HG03025 (cell line): ENCODE data around the gene RNGTT.
"Not testable (repeated sequence)": the region's sequence is repeated elsewhere in the genome, so short reads cannot be mapped to it uniquely, and the experiment has no call there.

Experiments used
- ATAC-seq: cut with Tn5 transposase; IDR thresholded peaks from one replicate; pipeline ENCODE4 v1.9.1; 2021; ENCODE audit warnings: mild to moderate bottlenecking, moderate library complexity; ENCODE audit not compliant: unreplicated experiment, low FRiP score

The RNGTT gene

DNA sequence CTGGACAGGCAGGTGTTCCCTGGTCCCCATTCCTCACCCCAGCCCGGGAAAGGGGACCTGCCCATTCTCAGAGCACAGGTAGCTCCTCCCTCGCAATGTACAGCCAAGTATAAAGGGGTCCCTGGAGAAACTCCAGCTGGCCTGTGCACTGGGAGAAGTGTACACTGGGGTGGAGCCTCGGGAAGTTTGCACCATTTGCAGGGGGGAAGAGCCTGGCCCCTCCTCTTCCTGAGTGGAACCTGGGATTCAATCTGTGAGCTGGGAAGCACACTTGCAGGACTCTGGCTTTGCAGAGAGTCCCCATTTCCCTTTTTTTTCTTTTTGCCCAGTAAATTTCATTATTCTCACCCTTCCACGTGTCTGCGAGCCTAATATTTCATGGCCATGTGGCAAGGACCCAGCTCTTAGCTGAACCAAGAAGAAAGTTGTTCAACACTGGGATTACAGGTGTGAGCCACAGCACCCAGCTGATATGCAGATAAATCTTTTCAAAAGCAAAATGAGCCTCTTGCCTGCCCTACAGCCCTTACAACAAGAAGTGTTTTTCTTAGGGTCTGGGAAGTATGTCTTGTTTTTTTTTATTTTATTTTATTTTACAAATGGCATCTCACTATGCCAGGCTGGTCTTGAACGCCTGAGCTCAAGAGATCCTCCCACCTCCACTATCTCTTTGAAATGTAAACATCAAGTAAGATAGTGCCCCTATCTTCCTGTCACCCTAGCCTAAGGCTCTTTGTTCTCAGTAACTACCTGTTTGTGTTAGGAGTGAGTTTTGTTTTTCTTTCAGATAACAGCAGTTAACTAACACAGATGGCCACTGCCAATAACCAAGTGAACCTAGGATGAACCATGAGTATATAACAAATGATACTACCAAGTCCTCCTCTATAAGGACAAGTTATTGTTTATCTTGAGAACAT, 9.3 kb upstream of the RNGTT start:
- ATAC-seq: no peak

DNA sequence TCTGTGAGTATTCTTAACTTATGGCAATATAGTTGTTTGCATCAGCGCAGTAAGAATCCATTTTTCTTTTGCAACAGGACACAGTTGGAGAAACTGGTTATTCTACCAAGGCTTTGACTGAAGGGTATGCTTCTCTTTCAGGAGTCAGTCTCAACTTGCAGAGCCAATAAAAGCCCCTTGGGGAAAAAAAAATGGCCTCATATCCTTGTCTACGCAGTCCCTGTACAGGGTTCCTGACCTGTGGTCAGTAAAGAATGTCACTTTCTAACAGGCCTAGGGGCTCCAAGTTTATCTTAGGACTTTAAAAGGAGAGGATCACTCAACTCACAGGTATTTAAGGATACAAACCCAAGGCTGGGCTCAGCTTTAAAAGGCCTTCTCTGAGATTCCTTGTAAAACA, 6.9 kb upstream of the RNGTT start:
- ATAC-seq: no peak

DNA sequence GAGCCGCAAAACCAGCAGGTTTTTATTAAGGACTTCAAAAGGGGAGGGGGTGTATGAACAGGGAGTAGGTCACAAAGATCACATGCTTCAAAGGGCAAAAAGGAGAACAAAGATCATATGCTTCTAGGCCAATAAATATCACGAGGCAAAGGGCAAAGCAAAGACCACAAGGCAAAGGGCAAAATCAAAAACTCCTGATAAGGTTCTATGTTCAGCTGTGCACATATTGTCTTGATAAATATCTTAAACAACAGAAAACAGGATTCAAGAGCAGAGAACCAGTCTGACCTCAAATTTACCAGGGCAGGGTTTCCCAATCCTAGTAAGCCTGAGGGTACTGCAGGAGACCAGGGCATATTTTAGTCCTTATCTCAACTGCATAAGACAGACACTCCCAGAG, 5.8 kb upstream of the RNGTT start:
- ATAC-seq: not testable (repeated sequence)

DNA sequence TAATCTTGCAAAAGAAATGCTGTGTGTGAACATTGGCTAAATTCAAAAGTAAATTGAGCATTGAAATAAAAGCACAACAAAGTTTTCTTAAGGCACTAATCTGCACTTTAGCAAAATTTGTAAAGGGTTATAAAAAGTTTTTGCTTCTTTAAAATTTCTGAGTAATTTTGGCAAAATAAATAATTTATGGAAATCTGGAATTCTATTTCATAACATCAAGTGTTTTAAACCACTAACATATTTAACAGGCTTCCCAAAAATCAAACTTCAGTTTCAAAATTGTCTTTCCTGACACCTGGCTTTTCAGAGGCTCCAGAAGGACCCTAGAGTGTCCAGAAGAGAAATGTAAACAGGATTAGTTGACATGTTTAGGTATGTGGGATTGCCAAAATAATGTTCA, 4.5 kb upstream of the RNGTT start:
- ATAC-seq: no peak

DNA sequence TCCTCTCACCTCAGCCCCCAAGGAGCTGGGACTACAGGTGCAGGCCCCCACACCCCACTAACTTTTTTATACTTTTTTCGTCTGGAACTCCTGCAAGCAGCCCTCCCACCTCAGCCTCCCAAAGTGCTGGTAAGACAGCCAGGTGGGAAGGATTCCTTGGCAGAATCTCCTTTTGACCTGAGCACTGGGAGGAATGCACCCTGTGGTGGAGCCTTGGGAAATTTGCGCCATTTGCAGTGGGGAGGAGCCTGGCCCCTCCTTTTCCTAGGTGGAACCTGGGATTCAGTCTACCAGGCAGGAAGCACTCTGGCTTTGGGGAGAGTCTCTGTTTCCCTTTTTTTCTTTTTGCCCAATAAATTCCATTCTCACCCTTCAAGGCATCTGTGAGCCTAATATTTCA, 2.3 kb upstream of the RNGTT start:
- no peak for ATAC-seq

DNA sequence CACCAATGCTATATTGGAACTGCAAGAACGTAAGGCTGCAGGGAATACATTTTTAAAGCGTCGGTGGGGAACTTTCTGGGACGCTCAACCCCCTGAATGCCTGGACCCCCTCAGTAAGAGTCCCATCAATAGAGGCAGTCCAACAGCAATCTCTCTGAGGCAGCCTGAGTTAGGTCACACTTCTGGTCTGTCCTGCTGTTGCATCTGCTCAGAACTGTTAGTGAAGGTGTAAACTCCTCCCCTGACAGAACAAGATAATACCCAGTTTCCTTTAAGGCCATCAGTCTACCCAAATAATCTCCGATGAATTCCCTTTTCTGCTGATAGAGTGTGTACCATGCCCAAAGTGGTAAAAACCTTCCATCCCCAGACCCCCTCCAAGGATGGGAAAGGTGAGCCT, 1.1 kb upstream of the RNGTT start:
- ATAC-seq: no peak

DNA sequence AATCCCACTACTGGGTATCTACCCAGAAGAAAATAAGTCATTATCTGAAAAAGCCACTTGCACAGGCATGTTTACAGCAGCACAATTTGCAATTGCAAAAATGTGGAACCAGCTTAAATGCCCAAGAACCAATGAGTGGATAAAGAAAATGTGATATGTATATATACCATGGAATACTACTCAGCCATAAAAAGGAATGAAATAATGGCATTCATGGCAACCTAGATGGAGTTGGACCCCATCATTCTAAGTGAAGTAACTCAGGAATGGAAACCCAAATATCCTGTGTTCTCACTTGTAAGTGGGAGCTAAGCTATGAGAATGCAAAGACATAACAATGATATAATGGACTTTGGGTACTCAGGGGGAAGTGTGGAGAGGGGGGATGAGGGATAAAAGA, 4.6 kb downstream of the RNGTT start:
- no peak for ATAC-seq

DNA sequence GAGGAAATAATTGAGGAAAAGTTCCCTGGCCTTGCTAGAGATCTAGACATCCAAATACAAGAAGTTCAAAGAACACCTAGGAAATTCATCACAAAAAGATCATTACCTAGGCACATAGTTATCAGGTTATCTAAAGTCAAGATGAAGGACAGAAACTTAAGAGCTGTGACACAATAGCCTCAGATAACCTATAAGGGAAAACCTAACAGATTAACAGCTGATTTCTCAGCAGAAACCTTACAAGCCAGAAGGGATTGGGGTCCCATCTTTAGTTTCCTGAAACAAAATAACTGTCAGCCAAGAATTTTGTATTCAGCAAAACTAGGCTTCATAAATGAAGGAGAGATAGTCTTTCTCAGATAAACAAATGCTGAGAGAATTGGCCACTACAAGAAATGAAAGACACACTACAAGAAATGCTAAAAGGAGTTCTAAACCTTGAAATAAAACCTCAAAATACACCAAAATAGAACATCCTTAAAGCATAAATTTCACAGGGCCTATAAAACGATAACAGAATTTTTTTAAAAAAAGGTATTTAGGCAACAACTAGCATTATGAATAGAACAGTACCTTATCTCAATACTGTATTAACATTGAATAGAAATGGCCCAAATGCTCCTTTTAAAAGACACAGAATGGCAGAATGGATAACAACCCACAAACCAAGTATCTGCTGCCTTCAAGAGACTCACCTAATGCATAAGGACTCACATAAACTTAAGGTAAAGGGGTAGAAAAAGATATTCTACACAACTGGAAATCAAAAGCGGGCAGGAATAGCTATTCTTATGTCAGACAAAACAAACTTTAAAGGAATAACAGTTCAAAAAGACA, 9.7 kb downstream of the RNGTT start:
- ATAC-seq: no peak

DNA sequence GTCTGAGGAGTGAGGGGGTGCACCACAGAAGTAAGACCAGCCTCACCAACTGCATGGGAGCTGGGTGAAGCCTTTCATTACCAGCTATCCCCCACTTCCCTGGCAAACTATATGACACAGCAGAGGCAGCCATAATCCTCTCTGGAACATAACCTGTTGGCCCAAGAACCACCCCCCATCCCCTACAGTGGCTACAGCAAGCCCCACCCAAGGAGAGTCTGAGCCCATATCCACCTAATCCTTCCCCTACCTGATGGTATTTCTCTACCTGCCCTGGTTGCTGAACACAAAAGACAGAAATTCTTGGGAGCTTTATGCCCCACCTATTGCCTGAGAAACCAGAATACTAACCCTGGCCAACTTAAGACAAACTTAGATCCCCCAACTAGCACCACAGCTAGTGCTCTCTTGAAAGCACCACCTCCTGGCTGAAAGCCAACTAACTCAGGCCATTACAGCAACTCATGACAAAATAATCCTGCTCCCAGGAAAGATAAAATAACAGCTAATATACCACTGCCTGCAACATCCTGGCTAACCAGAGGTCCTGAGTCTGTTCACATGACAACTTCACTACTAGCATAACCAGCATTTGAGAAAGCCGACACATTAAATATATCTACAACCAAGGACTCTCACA, 11.2 kb downstream of the RNGTT start:
- ATAC-seq: no peak

DNA sequence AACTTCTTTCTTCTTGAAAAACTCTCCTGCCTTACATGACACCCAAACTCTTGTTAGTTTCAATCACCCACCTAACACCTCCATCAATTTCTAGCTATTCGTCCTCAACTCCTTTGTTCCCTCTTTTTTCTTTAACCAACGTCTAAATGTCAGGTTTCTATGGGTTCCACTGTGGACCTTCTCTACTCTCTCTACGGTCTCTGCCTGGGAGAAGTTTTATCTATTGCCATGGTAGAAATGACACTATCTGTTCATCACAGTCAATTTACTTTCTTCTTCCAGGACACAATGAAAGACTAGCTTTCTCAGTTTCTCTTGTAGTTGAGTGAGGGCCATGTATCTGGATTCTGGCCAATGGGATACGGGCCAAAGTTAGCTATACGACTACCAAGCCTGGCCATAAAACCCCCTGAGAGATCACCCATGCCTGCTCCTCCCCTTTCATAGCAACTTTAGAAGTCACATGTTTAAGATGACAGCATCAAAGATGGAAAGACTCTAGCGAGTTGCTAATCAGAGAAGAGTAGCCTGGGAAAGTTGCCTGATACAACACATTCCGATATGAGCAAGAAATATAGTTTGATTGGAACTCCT, 17.9 kb downstream of the RNGTT start:
- no peak for ATAC-seq

DNA sequence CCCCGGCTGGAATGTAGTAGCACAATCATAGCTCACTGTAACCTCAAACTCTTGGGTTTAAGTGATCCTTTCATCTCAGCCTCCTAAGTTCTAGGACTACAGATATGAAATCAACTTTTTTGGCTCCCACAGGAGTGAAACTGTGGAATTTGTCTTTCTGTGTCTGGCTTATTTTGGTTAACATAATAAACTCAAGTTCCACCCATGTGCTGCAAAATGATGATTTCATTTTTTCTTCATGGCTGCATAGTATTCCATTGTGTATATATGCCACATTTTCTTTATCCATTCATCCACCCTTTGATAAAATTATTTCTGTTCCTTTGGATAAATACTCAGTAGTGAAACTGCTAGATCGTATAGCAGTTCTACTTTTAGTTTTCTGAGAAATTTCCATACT, 29.9 kb downstream of the RNGTT start:
- ATAC-seq: no peak

DNA sequence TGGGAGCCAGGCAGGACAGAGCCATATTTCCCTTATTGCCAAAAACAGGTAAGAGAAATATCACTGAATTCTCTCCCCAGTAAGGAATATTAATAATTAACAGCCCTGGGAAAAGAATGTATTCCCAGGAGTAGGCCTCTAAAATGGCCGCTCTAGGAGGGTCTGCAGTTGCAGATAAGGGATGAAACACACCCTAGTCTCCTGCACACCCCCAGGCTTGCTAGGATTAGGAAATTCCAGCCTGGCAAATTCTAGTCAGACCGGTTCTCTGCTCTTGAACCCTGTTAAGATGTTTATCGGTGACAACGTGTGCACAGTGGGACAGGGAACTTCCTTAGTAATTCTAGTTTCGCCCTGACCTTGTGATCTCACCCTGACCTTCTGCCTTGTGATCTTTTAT, 31.4 kb downstream of the RNGTT start:
- ATAC-seq: not testable (repeated sequence)

DNA sequence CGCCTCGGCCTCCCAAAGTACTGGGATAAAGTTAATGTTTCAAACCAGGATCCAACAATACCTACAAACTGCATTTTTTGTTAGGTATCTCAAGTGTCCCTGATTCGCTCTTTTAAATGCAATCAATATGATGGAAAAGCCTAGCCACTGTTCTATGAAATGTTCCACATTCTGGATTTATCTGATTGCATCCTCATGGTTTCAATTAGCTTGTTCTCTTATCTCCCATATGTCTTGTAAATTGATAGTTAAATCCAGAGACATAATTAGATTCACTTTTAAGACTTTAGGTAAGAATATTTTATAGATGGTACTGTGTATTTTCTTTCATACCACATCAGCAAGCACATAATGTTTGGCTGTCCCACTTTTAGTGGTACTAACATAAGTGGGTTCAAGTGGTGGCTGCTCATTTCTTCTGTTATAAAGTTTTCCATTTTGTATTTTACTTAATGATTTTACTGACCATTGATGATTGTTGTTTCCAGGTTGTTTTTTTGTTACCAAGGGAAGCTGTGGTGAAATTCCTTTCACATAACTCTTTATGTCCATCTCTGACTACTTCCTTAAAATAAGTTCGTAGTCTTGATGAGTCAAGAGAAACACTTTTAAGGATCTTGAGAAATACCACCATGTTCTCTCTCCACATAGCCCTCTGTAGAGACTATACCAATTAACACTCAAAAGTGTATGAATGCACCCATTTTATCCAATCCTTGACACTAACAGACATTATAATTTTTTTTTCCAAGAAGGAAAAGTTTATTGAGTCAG, 40.5 kb downstream of the RNGTT start:
- no peak for ATAC-seq

DNA sequence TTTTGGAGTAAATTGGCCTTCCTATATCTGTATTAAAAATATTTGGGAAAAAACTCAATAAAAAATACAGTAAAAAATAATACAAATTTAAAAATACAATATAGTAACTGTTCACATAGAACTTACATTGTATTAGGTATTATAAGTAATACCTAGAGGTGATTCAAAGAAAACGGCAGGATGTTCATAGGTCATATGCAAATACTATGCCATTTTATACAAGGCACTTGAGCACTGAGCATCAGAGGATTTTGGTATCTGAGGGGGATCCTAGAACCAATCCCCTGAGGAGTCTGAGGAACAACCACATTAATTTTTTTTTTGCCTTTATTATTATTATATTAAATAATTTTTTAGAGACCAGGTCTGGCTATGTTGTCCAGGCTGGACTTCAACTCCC, 41.7 kb downstream of the RNGTT start:
- no peak for ATAC-seq

DNA sequence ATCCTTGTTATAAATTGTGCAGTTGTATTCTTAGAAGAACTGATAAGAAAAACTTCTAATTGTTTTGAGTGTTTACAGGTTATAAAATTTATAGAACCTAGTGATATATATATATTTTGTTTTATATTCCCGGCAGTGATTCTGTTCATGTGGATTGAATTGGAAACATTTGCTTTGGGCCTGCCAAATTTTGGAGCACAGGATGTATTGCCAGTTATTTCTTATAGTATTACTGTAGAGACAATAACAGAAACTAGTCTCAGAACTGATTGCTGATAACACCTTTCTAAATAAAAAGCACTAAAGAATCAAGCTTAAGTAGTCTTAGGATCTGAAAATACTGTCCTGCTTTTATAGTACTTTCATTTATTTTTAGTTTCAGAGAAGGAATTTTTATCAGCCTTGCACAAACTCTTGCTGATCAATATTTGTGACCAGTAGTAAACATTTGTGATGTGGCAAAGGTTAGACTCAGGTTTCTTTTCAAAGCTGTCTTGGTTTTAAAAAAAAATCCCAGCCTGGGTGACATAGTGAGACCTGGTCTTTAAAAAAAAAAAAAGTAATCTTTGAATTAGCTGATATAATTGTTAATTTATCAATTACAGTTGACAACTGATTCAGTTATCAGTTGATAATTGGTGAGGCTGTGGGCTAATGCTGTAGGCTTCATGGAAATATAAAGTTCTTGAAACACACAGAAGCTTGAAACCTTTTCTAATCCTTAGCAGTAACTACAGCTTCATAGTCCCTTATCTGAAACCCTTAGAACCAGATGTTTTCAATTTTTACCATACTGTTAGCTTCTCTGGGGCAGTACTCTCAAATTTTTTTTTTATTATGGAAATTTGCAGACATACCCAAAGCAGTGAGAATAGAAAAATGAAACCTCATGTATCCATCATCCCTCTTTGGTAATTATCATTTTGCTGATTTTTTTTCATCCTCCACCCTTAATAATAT, 42.4 kb downstream of the RNGTT start:
- ATAC-seq: no peak

DNA sequence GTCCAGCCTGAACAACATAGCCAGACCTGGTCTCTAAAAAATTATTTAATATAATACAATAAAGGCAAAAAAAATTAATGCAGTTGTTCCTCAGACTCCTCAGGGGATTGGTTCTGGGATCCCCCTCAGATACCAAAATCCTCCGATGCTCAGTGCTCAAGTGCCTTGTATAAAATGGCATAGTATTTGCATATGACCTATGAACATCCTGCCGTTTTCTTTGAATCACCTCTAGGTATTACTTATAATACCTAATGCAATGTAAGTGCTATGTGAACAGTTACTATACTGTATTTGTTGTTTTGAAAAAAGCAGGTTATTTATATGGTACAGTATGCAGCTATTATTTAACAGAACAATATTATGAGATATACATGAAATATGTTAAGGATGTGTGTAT, 43.3 kb downstream of the RNGTT start:
- no peak for ATAC-seq

DNA sequence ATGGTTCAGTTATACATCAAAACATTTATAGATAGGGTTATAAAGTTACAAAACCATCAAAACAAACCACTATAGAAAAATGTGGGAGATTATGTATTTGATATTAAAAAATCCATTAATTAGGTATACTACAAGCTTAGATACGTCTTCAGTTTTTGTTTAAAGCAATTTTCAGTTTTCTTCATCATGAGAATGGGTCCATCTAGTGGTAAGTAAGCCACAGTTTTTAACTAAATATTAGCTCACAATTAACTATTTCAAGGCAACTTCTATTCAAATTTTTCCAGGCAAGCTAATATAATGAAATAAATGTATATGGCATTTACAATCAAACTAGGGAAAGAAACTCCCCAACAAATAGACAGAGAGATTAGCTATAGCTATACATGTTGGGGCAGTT, 44.4 kb downstream of the RNGTT start:
- ATAC-seq: no peak

DNA sequence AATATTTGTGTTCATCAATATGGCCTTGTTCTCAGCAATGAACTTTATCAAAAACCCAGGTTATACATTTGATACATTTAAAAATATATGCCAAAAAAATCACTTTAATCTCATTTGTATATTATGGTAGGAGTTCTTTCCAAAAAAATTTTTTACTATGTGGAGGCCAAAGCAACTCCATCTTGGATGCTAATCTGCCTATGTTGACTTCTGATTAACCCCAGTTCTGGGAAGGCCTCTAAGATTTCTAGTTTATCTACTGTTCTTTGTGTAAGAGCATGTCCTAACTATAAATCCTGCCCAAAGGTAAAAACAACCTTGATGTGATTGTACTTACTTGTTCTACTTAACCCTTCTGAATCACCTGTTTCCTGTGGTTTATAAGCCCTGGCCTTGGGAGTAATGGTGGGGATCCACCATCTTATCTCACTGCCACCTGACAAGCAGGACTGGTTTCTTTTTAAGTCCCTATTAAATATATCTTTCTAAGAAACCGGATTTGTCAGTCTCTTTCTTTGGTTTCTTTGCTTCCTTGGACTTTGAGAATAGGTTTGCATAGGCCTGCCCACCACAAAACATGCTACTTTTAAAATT, 46.7 kb downstream of the RNGTT start:
- no peak for ATAC-seq
